Smooth muscle cell of the umbilical artery (primary cell): Measurements from ENCODE around the gene RNF181. TPM values are rescaled to one million over a fixed set of nuclear protein-coding genes. Genes with fewer than 3 reads are reported as not detected.

ENCODE experiments used
- total RNA-seq: library from RNA; depleted of rRNA; stranded (reverse); fragments of >200 nt; gene quantifications from 2 replicates; pipeline ENCODE4 v1.2.3, GENCODE V29; 2014

The RNF181 gene, protein sequence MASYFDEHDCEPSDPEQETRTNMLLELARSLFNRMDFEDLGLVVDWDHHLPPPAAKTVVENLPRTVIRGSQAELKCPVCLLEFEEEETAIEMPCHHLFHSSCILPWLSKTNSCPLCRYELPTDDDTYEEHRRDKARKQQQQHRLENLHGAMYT
- 115 and 212 TPM in 2 replicates for total RNA-seq

DNA sequence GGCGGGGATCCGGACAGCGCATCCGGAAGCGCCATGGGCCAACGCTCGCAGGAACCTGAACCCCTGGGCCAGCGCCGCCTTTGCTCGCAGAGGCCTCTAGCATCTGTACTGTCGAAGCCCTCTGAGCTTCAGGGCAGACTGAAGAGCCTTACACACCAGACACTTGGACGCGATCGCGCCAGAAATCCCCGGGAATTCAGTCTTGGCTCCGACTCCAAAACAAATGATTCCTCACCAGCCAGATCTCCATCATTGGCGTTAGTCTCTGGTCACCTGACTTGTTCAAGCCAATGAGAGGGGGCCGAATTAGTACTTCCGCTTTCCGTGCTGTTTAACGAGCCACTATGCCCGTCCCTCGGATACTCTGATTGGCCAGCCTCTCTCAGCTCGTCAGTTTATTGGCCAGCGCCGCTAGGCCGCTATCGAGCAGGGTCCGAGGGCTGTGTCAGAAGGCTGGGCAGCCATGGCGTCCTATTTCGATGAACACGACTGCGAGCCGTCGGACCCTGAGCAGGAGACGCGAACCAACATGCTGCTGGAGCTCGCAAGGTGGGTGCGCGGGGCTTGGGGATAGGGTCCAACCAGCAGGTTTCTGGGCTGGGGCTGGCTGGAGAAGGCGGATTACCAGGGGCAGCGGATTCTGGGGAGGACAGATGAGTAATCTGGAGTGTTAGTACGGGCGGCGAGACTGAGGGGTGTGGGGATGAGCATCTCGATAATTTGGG is at the start of gene RNF181:
RNF181 (plus strand) TSS at position 445 of the 725 bp plus-strand sequence; CDS start at position 464, 19 bp downstream.

DNA sequence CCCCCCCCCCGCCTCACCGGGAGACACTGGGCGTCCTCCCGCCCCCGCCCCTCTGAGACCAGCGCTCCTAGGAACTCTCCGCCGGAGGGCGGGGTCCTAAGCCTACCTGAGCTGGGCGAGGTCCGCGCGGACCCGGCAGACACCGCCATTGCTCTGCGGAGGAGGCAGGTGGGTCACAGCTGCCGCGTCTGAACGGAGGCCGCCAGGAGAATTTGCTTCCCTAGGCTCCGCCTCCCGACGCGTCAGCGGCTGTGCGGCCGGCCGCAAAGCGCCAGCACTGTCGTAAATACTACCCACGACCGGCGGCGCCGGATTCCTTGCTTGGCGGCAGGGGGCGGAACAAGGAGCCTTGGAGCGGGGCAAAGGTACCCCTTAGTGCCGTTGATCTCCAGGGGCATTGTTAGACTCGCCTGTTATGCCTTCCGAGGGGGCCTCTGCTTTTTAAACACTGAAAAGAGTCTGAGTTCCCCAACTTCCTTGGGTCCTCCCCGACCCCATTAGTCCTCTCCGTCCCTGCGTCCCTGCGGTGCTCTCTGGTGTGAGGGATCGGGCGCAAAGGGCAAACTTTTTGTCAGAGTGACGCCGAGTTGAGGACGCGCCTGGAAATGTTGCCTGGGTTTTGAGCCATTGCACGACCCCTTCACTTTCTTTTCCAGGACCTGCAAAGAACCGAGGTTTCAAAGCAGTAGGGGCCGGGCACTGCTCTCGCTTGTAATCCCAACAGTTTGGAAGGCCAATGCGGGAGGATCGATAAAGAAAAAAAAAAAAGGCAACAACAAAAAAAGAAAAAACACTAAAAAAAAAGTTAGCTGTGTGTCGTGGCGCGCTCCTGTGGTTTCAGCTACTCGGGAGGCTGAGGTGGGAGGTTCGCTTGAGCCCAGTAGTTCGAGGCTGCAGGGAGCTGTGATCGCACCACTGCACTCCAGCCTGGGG is 34.0 kb upstream of the RNF181 start, which contains the start of gene GGCX:
GGCX (minus strand) TSS at position 214 of the 933 bp plus-strand sequence; CDS start at position 149, 65 bp downstream.

DNA sequence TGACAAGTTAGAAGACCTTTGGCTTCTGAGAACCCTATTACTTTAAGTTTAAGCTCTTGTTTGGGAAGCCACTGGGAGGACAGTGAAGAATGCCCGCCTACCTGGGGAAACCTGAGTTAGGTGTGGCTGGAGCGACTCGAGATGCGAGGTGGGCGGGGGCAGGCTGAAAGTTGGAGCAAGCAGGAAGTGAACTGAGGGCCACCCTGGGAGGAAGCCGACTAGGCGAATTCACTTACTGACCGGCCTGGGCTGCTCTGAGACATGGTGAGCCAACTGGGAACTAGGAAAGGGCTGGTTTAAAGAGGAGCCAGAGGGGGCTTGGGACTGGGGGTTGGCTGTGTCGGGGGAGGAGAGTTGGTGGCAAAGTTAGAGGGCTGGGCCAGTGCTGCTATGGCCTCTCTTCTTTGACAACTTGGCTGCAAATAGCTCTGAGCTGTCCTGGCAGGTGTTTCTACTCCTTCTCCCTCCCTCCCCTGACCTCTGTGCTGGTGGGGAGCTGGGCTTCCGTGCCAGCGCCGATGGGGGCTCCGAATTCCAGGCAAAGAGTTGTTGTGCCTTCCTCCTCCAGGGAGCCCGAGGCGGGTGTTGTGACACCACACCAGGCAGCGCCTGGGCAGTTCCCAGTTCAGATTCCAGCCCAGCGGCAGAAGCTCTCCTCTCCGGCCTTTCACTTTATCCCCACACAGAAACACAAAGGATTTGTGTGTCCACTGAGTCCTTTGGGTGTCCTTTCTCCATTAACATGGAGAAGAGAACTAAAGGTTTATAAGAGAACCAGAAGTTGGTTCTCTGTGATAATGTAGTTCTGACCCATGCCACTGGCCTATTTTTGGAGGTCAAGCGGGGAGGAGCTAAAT is 17.9 kb upstream of the RNF181 start, which contains the start of gene VAMP8:
VAMP8 (plus strand) TSS at position 201 of the 857 bp plus-strand sequence; CDS start at position 262, 61 bp downstream.

DNA sequence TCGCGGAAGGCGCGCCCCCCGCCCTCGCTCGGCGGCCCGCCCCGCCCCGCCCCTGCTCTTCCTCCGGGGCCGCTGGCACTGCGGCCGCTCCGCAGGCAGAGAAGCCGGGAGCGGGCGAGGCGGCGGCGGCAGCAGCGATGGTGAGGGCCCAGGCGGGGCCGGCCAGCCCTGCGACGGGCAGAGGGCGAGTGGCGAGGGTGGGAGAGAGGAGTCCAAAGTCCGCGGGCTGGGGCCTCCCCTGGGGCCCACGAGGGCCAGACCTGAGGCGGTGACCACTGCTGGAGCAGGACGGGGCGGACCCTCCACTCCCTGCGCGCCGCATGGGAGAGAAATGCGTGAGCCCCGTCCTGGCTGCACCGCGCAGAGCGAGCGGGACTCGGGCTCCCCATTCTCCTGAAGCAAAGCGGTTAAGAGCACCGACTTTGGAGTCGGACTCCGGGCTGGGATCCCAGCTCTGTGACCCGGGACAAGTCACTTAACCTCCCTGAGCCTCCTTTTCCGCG is 11.1 kb upstream of the RNF181 start, which contains the start of gene VAMP5:
VAMP5 (plus strand) TSS at position 78 of the 503 bp plus-strand sequence; CDS start at position 138, 60 bp downstream.

DNA sequence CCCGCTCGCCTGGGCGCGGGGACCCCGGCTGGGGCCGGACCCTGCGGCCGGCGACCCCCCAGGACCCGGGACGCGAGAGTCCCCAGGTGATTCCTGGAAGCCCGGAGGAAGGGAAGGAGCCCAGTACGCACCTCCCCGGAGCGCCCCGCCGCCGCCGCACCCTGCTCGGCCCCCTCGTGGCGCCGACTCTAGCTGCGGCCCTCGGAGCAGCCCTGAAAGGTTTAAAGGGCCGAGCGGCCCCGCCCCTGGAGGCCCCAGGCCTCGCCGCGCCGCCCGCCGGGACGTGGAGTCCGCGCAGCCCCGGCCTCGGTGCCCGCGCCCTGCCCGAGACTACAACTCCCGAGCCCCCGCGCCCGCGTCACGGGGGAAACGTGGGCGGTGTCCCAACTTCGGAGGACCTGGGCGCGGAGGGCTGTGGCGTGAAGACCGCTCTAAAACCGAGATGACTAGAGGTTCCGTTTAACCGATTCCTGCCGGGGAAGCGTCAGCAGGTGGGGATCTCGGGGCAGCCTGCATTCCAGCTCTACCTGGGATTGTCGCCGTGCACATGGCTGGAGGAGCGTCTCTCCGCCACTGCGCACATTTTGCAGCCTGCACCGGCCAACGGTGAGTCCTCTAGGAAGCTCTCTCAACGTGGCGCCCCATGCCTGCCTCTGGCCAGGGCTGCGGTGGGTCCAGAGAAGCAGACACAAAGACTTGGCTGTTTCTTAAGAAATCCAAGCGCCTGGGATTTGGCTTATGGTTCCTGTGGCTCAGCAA is 7.1 kb downstream of the RNF181 start, which contains the start of gene TMEM150A:
TMEM150A (minus strand) TSS at position 223 of the 759 bp plus-strand sequence. CDS start 750 bp downstream, outside the sequence.

DNA sequence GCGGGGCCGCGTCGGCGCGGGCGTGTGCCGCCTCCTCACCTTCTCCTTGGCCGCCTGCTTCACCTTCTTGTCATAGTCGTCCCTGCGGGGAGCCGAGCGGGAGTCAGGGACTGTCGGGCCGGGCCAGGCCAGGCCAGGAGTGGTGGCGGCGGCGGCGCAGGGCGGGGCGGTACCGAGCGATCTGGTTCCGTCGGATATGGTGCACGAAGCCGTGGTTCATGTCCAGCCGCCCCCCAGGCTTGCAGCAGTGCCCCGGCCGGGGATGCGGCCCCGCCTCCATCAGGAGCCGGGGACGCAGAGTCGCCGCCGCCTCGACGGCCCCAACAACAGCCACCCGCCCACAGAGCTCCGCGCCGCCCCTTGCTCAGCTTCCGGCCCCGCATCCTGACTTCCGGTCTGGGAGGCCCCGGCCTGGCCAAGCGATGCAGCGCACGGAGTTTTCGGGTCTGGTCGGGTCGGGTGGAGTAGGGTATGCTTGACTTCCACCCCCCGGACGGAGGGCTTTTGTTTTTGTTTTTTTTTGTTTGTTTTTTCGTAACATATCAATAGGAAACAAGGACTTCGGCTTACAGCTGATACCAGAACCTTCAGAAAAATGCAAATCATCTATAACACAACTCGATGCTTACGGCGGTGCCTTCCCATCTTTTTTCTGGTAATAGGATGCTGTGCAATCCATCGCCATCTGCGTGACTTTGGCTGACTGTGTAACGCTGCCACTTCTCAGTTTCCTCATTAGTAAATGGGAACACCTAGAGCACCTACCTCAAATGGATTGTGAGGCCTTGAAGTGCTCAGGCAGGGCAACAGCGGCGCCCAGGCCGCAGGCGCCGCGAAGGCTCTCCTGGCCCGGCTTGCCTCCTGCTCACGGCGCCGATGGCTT is 16.4 kb downstream of the RNF181 start, which contains the start of gene C2orf68:
C2orf68 (minus strand) TSS at position 362 of the 883 bp plus-strand sequence; CDS start at position 280, 82 bp downstream.

Other genes starting within 250 kb of the RNF181 start
- gene RETSAT, start 241.2 kb upstream of the RNF181 start, total RNA-seq = 57.9 and 70.7 TPM in 2 replicates
- gene ELMOD3, start 241.0 kb upstream of the RNF181 start, total RNA-seq = 13.1 and 14.4 TPM in 2 replicates
- gene CAPG, start 185.4 kb upstream of the RNF181 start, total RNA-seq = 49.6 and 50.7 TPM in 2 replicates
- gene SH2D6, start 177.0 kb upstream of the RNF181 start, total RNA-seq = not detected in 2 replicates
- 111 and 170 TPM in 2 replicates for gene MAT2A, start 56.6 kb upstream of the RNF181 start, total RNA-seq
- 75.5 and 87.9 TPM in 2 replicates for gene GGCX, start 34.3 kb upstream of the RNF181 start, total RNA-seq
- 0.23 and 0.59 TPM in 2 replicates for gene VAMP8, start 18.2 kb upstream of the RNF181 start, total RNA-seq
- 6.2 and 16.6 TPM in 2 replicates for gene VAMP5, start 11.3 kb upstream of the RNF181 start, total RNA-seq
- 10.1 and 11.7 TPM in 2 replicates for gene TMEM150A, start 7.0 kb downstream of the RNF181 start, total RNA-seq
- 11.1 and 12.8 TPM in 2 replicates for gene C2orf68, start 16.3 kb downstream of the RNF181 start, total RNA-seq
- gene USP39, start 20.4 kb downstream of the RNF181 start, total RNA-seq = 27.6 and 37.9 TPM in 2 replicates
- gene SFTPB, start 72.5 kb downstream of the RNF181 start, total RNA-seq = not detected in 2 replicates
- gene GNLY, start 98.6 kb downstream of the RNF181 start, total RNA-seq = not detected in 2 replicates
- 4.7 and 15.4 TPM in 2 replicates for gene ATOH8, start 158.2 kb downstream of the RNF181 start, total RNA-seq